Breast epithelium (tissue), 3 donors: ENCODE data around the gene DMD.

Experiments
- CTCF ChIP-seq, 3 donors: fragments of 450-650 bp; IDR thresholded peaks; one replicate each; pipeline ENCODE4 v1.5.1; 2016 to 2017; ENCODE audit warnings: antibody characterized with exemption in 3 of 3, mild to moderate bottlenecking in 3 of 3, moderate library complexity in 3 of 3
- POLR2A ChIP-seq: fragments of 450-650 bp; IDR thresholded peaks from one replicate; pipeline ENCODE4 v1.6.1; 2016; ENCODE audit warnings: antibody characterized with exemption, mild to moderate bottlenecking, moderate library complexity

DNA sequence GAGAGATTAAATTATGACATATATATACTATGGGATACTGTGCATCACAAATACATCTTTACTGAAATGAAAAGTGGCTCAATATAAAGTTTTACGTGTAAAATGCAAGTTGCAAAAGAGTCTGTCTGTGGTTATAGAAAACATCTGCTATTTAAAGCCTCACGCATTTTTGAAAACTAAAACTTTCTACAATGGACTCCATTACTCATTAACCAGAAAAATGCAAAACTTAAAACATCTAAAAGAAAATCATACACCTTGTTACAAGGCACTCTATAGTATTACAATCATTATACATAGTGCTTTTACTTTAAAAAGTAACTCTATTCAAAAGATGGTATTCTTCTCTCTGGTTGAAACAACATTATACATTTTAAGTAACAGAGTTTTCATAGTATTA is 755.6 kb downstream of the DMD start:
- TF ChIP-seq CTCF (IDR thresholded peaks at IDR 0.05) (no peak), POLR2A (no peak)
